K562 (cell line): ENCODE data around the gene RTL10. TPM values are rescaled to one million over a fixed set of nuclear protein-coding genes. Genes with fewer than 3 reads are reported as not detected.

Experiments used
- ARHGAP35 ChIP-seq: fragments of 450-650 bp; IDR thresholded peaks from 2 replicates; pipeline ENCODE4 v1.6.1; 2018; ENCODE audit not compliant: partially characterized antibody
- CBX3 ChIP-seq, 2 experiments: IDR thresholded peaks; 1 replicate in 1 of 2; 2 replicates in 1 of 2; pipeline ENCODE4 v1.6.1; 2012; ENCODE audit warnings: inconsistent platforms in 2 of 2, low read length in 2 of 2, borderline replicate concordance in 1 of 2, control low read depth in 1 of 2
- E2F3 ChIP-seq: fragments of 250-450 bp; sonication (Bioruptor Pico); IDR thresholded peaks from 2 replicates; pipeline ENCODE4 v1.4.0; 2020; ENCODE audit warnings: mild to moderate bottlenecking
- ELF1 ChIP-seq: fragments of 200-800 bp; sonication (Bioruptor generic); IDR thresholded peaks from 2 replicates; pipeline ENCODE4 v1.6.1; 2016; ENCODE audit warnings: missing genetic modification characterization, missing compliant biosample characterization
- EP300 ChIP-seq: IDR thresholded peaks from 2 replicates; pipeline ENCODE4 v1.6.1; 2012; ENCODE audit warnings: low read length, improper control_type of control experiment
- HSF4 ChIP-seq: fragments of 250-450 bp; sonication (Bioruptor Pico); IDR thresholded peaks from 2 replicates; pipeline ENCODE4 v2.1.2; 2022; ENCODE audit warnings: mild to moderate bottlenecking, moderate library complexity, borderline replicate concordance
- IFI16 ChIP-seq: fragments of 250-450 bp; sonication (Bioruptor Pico); IDR thresholded peaks from 2 replicates; pipeline ENCODE4 v2.1.2; 2022; ENCODE audit warnings: mild to moderate bottlenecking, inconsistent platforms
- KDM4B ChIP-seq, 2 experiments: fragments of 450-650 bp in 1 of 2; sonication (generic) in 1 of 2; IDR thresholded peaks; 2 replicates each; pipeline ENCODE4 v1.6.1; 2016 to 2017; ENCODE audit warnings: borderline replicate concordance in 2 of 2, antibody characterized with exemption in 1 of 2, low read depth in 1 of 2, mild to moderate bottlenecking in 1 of 2
- KLF6 ChIP-seq: fragments of 250-450 bp; sonication (Bioruptor Pico); IDR thresholded peaks from 2 replicates; pipeline ENCODE4 v1.4.0; 2020; ENCODE audit warnings: mild to moderate bottlenecking, moderate library complexity, borderline replicate concordance
- MAFK ChIP-seq: IDR thresholded peaks from 2 replicates; pipeline ENCODE4 v1.6.1; 2011; ENCODE audit warnings: low read length, improper control_type of control experiment
- MAZ ChIP-seq, 2 experiments: fragments of 450-650 bp in 1 of 2; sonication (generic) in 1 of 2; formaldehyde crosslinking; IDR thresholded peaks in 1 of 2; conservative IDR thresholded peaks in 1 of 2; 2 replicates each; pipeline versions ENCODE4 v1.4.0 to v1.5.0; 2020; ENCODE audit warnings: mild to moderate bottlenecking in 1 of 2, missing genetic modification reagents in 1 of 2
- NCOA6 ChIP-seq: fragments of 450-650 bp; IDR thresholded peaks from 2 replicates; pipeline ENCODE4 v1.6.1; 2017; ENCODE audit warnings: mild to moderate bottlenecking
- PTBP1 ChIP-seq: fragments of 200-400 bp; formaldehyde crosslinking; IDR thresholded peaks from 2 replicates; pipeline ENCODE4 v1.6.1; 2017; ENCODE audit warnings: low read depth, low read length
- RAD51 ChIP-seq: fragments of 450-650 bp; IDR thresholded peaks from 2 replicates; pipeline ENCODE4 v1.7.1; 2016; ENCODE audit warnings: low read depth, mild to moderate bottlenecking, borderline replicate concordance
- RBM25 ChIP-seq: fragments of 200-400 bp; formaldehyde crosslinking; IDR thresholded peaks from 2 replicates; pipeline ENCODE4 v1.6.1; 2018; ENCODE audit warnings: low read length, low read depth, moderate library complexity; ENCODE audit not compliant: severe bottlenecking
- SAP30 ChIP-seq: fragments of 200-600 bp; sonication (generic); IDR thresholded peaks from 2 replicates; pipeline ENCODE4 v1.6.1; 2012; ENCODE audit warnings: borderline replicate concordance, low read depth, mild to moderate bottlenecking, moderate library complexity, low read length, control low read depth, inconsistent platforms; ENCODE audit not compliant: insufficient read depth, poor library complexity, severe bottlenecking
- SP1 ChIP-seq: sonication (generic); formaldehyde crosslinking; IDR thresholded peaks from 2 replicates; pipeline ENCODE4 v1.8.1; 2022; ENCODE audit warnings: mild to moderate bottlenecking, missing genetic modification reagents
- STAG1 ChIP-seq: sonication (generic); formaldehyde crosslinking; IDR thresholded peaks from 2 replicates; pipeline ENCODE4 v1.5.0; 2020; ENCODE audit warnings: missing genetic modification reagents, borderline replicate concordance
- ZEB2 ChIP-seq: fragments of 450-650 bp; IDR thresholded peaks from 2 replicates; pipeline ENCODE4 v1.6.1; 2016
- ZNF24 ChIP-seq: fragments of 450-650 bp; IDR thresholded peaks from 2 replicates; pipeline ENCODE4 v1.6.1; 2016
- ZNF3 ChIP-seq: fragments of 250-450 bp; sonication (Bioruptor Pico); IDR thresholded peaks from 2 replicates; pipeline ENCODE4 v1.5.0; 2021; ENCODE audit warnings: mild to moderate bottlenecking, moderate library complexity
- ZNF586 ChIP-seq: fragments of 450-650 bp; formaldehyde crosslinking; conservative IDR thresholded peaks from 2 replicates; pipeline ENCODE4 v1.4.0; 2020; ENCODE audit warnings: mild to moderate bottlenecking, moderate library complexity
- ZNF707 ChIP-seq: fragments of 250-450 bp; sonication (Bioruptor Pico); conservative IDR thresholded peaks from 2 replicates; pipeline ENCODE4 v1.8.0; 2022; ENCODE audit warnings: inconsistent platforms, mild to moderate bottlenecking, moderate library complexity
- polyA plus RNA-seq, 8 experiments: library from polyadenylated mRNA; depleted of rRNA in 4 of 8; stranded (reverse) in 5 of 8; unstranded in 3 of 8; fragments of >200 nt; fragmentation: Nextera tagmentation in 2 of 8; fragmentation: Illumina TruSeq in 1 of 8; extraction: Ambion mirVana in 2 of 8; extraction: Trizol in 1 of 8; gene quantifications; 2 replicates each; pipeline versions ENCODE4 v1.2.1 to v1.2.3, GENCODE V29; 2011 to 2014; ENCODE audit warnings: inconsistent platforms in 1 of 8, missing spikeins in 1 of 8
- total RNA-seq, 7 experiments: library from RNA; depleted of rRNA in 6 of 7; stranded (reverse); fragments of >200 nt in 6 of 7; fragmentation: Illumina TruSeq in 2 of 7; extraction: Trizol in 2 of 7; gene quantifications; 2 replicates each; pipeline versions ENCODE4 v1.2.1 to v1.2.3, GENCODE V29; 2011 to 2021; ENCODE audit warnings: low replicate concordance in 1 of 7
- TF ChIP-seq, protein P1 (sequence below): sonication (generic); formaldehyde crosslinking; IDR thresholded peaks from 2 replicates; pipeline ENCODE4 v1.5.0; 2020; ENCODE audit warnings: missing genetic modification reagents
- TF ChIP-seq, protein P2 (sequence below): fragments of 250-450 bp; sonication (Bioruptor Pico); IDR thresholded peaks from 2 replicates; pipeline ENCODE4 v1.9.0; 2021; ENCODE audit warnings: mild to moderate bottlenecking, inconsistent platforms
- TF ChIP-seq, protein P3 (sequence below): fragments of 250-450 bp; sonication (Bioruptor Pico); IDR thresholded peaks from 2 replicates; pipeline ENCODE4 v1.8.0; 2021; ENCODE audit warnings: mild to moderate bottlenecking, moderate library complexity

The RTL10 gene
- total and polyA plus RNA-seq, 9 of the 15 experiments (the other 6 are each of a cell fraction or from before 2014, with no cell fraction given) = 19.8 to 75.5 (median 32.5) TPM

DNA sequence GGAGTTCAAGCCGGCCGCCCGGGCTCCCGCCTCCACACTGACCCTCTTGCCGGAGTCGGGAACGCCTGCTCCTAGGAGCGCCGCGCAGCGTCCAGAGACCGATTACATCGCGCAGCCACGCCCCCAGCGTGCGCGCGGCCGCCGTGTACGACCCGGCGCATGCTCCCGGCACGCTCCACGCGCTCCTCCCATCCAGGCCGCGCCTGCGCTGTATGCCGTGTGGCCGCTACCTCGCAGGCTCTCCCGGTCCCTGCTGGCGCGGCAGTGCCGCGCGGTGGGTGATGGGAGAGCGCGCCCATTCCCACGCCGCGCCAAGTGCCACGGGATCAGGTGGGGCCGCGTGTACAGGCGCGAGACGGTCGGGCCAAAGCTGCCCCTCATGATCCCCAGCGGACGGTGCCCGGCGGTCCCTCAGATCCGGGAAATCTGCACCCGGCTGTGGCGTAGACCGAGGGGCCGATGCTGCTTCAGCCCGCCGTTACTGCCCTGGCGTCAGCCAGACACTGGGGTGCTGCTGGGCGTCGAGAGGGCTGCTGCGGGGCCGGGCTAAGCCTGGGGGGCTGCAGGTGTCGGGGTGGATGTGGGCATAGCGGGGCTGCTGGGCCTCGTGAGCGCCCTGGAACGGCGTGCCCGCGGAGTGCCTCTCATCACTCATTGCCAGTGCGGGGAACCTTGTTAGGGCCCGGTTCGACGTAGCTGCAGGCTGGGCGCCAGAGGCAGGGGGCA, at the start of gene RTL10, which contains the start of gene GNB1L (continued):
- TF ChIP-seq SAP30 (no peak), CBX3 (IDR thresholded peaks at IDR 0.05; ENCODE audit: borderline replicate concordance in 1 of 2, low read length in 2 of 2) (peak in 1 of 2 experiments; percentile 20; a peak in 1 of 3 replicates), KDM4B (IDR thresholded peaks at IDR 0.05; ENCODE audit: borderline replicate concordance in 2 of 2, low read depth in 1 of 2) (no peak), MAZ (CRISPR knock-in tag; conservative IDR thresholded peaks at IDR 0.05 in 1 of 2, IDR thresholded peaks at IDR 0.05 in 1 of 2) (peak in 1 of 2 experiments; percentile 84; a peak in 2 of 4 replicates), ZNF707 (CRISPR knock-in tag) (no peak), ZNF586 (CRISPR knock-in tag) (no peak; the same call in 1 of the 2 replicates), IFI16 (CRISPR knock-in tag) (no peak), RBM25 (no peak), RAD51 (no peak), EP300 (peak; percentile 57), ARHGAP35 (no peak), SP1 (no peak), ELF1 (tag) (no peak), ZEB2 (no peak), E2F3 (peak; percentile 97), ZNF24 (no peak), STAG1 (CRISPR knock-in tag) (no peak), NCOA6 (no peak), PTBP1 (no peak), ZNF3 (no peak), MAFK (no peak), HSF4 (CRISPR knock-in tag) (no peak), KLF6 (CRISPR knock-in tag) (peak; percentile 39; the same call in 1 of the 2 replicates)
- TF ChIP-seq, protein P1, sequence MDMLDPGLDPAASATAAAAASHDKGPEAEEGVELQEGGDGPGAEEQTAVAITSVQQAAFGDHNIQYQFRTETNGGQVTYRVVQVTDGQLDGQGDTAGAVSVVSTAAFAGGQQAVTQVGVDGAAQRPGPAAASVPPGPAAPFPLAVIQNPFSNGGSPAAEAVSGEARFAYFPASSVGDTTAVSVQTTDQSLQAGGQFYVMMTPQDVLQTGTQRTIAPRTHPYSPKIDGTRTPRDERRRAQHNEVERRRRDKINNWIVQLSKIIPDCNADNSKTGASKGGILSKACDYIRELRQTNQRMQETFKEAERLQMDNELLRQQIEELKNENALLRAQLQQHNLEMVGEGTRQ (CRISPR knock-in tag) = no peak
- TF ChIP-seq, protein P2, sequence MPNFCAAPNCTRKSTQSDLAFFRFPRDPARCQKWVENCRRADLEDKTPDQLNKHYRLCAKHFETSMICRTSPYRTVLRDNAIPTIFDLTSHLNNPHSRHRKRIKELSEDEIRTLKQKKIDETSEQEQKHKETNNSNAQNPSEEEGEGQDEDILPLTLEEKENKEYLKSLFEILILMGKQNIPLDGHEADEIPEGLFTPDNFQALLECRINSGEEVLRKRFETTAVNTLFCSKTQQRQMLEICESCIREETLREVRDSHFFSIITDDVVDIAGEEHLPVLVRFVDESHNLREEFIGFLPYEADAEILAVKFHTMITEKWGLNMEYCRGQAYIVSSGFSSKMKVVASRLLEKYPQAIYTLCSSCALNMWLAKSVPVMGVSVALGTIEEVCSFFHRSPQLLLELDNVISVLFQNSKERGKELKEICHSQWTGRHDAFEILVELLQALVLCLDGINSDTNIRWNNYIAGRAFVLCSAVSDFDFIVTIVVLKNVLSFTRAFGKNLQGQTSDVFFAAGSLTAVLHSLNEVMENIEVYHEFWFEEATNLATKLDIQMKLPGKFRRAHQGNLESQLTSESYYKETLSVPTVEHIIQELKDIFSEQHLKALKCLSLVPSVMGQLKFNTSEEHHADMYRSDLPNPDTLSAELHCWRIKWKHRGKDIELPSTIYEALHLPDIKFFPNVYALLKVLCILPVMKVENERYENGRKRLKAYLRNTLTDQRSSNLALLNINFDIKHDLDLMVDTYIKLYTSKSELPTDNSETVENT = no peak
- TF ChIP-seq, protein P3, sequence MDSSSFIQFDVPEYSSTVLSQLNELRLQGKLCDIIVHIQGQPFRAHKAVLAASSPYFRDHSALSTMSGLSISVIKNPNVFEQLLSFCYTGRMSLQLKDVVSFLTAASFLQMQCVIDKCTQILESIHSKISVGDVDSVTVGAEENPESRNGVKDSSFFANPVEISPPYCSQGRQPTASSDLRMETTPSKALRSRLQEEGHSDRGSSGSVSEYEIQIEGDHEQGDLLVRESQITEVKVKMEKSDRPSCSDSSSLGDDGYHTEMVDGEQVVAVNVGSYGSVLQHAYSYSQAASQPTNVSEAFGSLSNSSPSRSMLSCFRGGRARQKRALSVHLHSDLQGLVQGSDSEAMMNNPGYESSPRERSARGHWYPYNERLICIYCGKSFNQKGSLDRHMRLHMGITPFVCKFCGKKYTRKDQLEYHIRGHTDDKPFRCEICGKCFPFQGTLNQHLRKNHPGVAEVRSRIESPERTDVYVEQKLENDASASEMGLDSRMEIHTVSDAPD (CRISPR knock-in tag) = no peak
